Smooth muscle cell (in vitro differentiated cells): ENCODE results near the gene UBN1. TPM values are rescaled to one million over a fixed set of nuclear protein-coding genes. Genes with fewer than 3 reads are reported as not detected.

ENCODE experiments used
- DNase-seq: peaks from one replicate; lab custom pipeline; 2025; ENCODE audit not compliant: unreplicated experiment; lab: John Stamatoyannopoulos, UW
- H2AFZ ChIP-seq: fragments of 200-600 bp; sonication (generic); 2 replicates; pipeline ENCODE4 v1.6.0; 2016; ENCODE audit warnings: antibody characterized with exemption, low read depth, mild to moderate bottlenecking
- H3F3A ChIP-seq: fragments of 200-600 bp; sonication (generic); 2 replicates; pipeline ENCODE4 v1.6.0; 2017; ENCODE audit warnings: antibody characterized with exemption, low read depth
- H3K27ac ChIP-seq: fragments of 200-600 bp; sonication (generic); 2 replicates; pipeline ENCODE4 v1.5.1; 2016; ENCODE audit warnings: low read depth, mild to moderate bottlenecking
- H3K27me3 ChIP-seq: fragments of 200-600 bp; sonication (generic); 2 replicates; pipeline ENCODE4 v1.6.1; 2016; ENCODE audit warnings: low read depth, mild to moderate bottlenecking
- H3K36me3 ChIP-seq: fragments of 200-600 bp; sonication (generic); 2 replicates; pipeline ENCODE4 v1.5.1; 2016; ENCODE audit warnings: low read depth
- H3K4me1 ChIP-seq: fragments of 200-600 bp; sonication (generic); 2 replicates; pipeline ENCODE4 v1.5.1; 2016; ENCODE audit warnings: low read depth
- H3K4me2 ChIP-seq: fragments of 200-600 bp; sonication (generic); 2 replicates; pipeline ENCODE4 v1.6.0; 2016; ENCODE audit warnings: mild to moderate bottlenecking
- H3K4me3 ChIP-seq: fragments of 200-600 bp; sonication (generic); 2 replicates; pipeline ENCODE4 v1.5.1; 2016; ENCODE audit warnings: mild to moderate bottlenecking
- H3K79me2 ChIP-seq: fragments of 200-600 bp; sonication (generic); 2 replicates; pipeline ENCODE4 v1.6.0; 2016; ENCODE audit warnings: low read depth, mild to moderate bottlenecking
- H3K9ac ChIP-seq: fragments of 200-600 bp; sonication (generic); 2 replicates; pipeline ENCODE4 v1.6.0; 2016; ENCODE audit warnings: low read depth
- H3K9me3 ChIP-seq: fragments of 200-600 bp; sonication (generic); replicated peaks from 2 replicates; pipeline ENCODE4 v1.5.1; 2016; ENCODE audit warnings: low read depth
- H4K20me1 ChIP-seq: fragments of 200-600 bp; sonication (generic); 2 replicates; pipeline ENCODE4 v1.6.0; 2016; ENCODE audit warnings: low read depth
- CTCF ChIP-seq: fragments of 200-600 bp; sonication (generic); IDR thresholded peaks from 2 replicates; pipeline ENCODE4 v1.5.1; 2017; ENCODE audit warnings: borderline replicate concordance, mild to moderate bottlenecking, antibody characterized with exemption; ENCODE audit not compliant: insufficient read depth, poor library complexity, severe bottlenecking
- WGBS: methylation state at CpG from one replicate; pipeline ENCODE4 v1.1.7; 2016; ENCODE audit warnings: low lambda C conversion rate; 5-methylcytosine and 5-hydroxymethylcytosine counted together
- polyA plus RNA-seq: library from polyadenylated mRNA; unstranded; fragments of >200 nt; fragmentation: Nextera tagmentation; extraction: Ambion mirVana; gene quantifications from 2 replicates; pipeline ENCODE4 v1.2.1, GENCODE V29; 2016
- total RNA-seq: library from RNA; depleted of rRNA; stranded (reverse); fragments of >200 nt; gene quantifications from 2 replicates; pipeline ENCODE4 v1.2.3, GENCODE V29; 2014

Gene UBN1
- total and polyA plus RNA-seq, 2 experiments from 2014 or later = 16.2 to 29.7 TPM

- Histone ChIP-seq H2AFZ (no peak overlapping the region), H3K9me3 (no peaks in the 10 kb centered on the region), H3K9ac (no peak overlapping the region), H3K36me3 (peaks cover 20% of the 10 kb centered on the region), H3K4me3 (no peak overlapping the region), H3K4me2 (no peak overlapping the region), H4K20me1 (no peaks in the 10 kb centered on the region), H3F3A (no peaks in the 10 kb centered on the region), H3K79me2 (no peaks in the 10 kb centered on the region), H3K4me1 (no peaks in the 10 kb centered on the region), H3K27ac (no peak overlapping the region), H3K27me3 (no peaks in the 10 kb centered on the region)
- 99% methylated on average over 16 of the region's 16 CpGs for WGBS
- DNase-seq = no peak
- no peak for TF ChIP-seq CTCF
Observed at GRCh38 chr16:4814542-4815173, 32.6 kb upstream of the UBN1 start.

GRCh38 chr16:4820652-4821051 lies 26.6 kb upstream of the UBN1 start:
- no peaks in the 10 kb centered on the region for H3K27me3 ChIP-seq
- no peaks in the 10 kb centered on the region for H3K9me3 ChIP-seq
- H4K20me1 ChIP-seq = no peaks in the 10 kb centered on the region
- no peak overlapping the region for H3K4me3 ChIP-seq
- DNase-seq = no peak
- H3K4me1 ChIP-seq = no peaks in the 10 kb centered on the region
- H3F3A ChIP-seq = no peaks in the 10 kb centered on the region
- H3K4me2 ChIP-seq = no peak overlapping the region
- H2AFZ ChIP-seq = no peak overlapping the region
- 97% methylated on average over 6 of the region's 6 CpGs for WGBS
- peaks cover 26% of the 10 kb centered on the region for H3K36me3 ChIP-seq
- TF ChIP-seq CTCF = no peak
- no peak overlapping the region for H3K9ac ChIP-seq
- H3K27ac ChIP-seq = no peak overlapping the region
- H3K79me2 ChIP-seq = no peaks in the 10 kb centered on the region

GRCh38 chr16:4825196-4825595 lies 22.1 kb upstream of the UBN1 start:
- no peaks in the 10 kb centered on the region for H3K79me2 ChIP-seq

More at GRCh38 chr16:4825196-4825595, 22.1 kb upstream of the UBN1 start:
- H3K27ac ChIP-seq = no peak overlapping the region
- DNase-seq = no peak
- H3F3A ChIP-seq = no peaks in the 10 kb centered on the region
- H2AFZ ChIP-seq = no peak overlapping the region
- H3K9ac ChIP-seq = no peak overlapping the region
- WGBS = 97% methylated on average over 8 of the region's 8 CpGs
- peaks cover 17% of the 10 kb centered on the region for H3K36me3 ChIP-seq
- TF ChIP-seq CTCF = no peak
- H3K4me2 ChIP-seq = no peak overlapping the region
- H4K20me1 ChIP-seq = no peaks in the 10 kb centered on the region
- H3K9me3 ChIP-seq = no peaks in the 10 kb centered on the region
- no peaks in the 10 kb centered on the region for H3K4me1 ChIP-seq
- no peaks in the 10 kb centered on the region for H3K27me3 ChIP-seq
- H3K4me3 ChIP-seq = no peak overlapping the region
